ENCODE measurements around the gene STX8. TPM values are rescaled to one million over a fixed set of nuclear protein-coding genes. Genes with fewer than 3 reads are reported as not detected.

STX8 gene
- total RNA-seq, 1 donor from 2014 or later: 61.6 TPM

GRCh38 chr17:9531034-9531433 lies 44.6 kb downstream of the STX8 start:
- Mint-ChIP-seq H3K4me1 (ENCODE audit: unreplicated experiment) (no peaks in the 10 kb centered on the region), H3K4me3 (ENCODE audit: unreplicated experiment) (no peak overlapping the region), H3K27ac (ENCODE audit: unreplicated experiment) (no peak overlapping the region), H3K9me3 (ENCODE audit: unreplicated experiment) (no peaks in the 10 kb centered on the region), H3K27me3 (ENCODE audit: unreplicated experiment) (no peaks in the 10 kb centered on the region), H3K36me3 (ENCODE audit: unreplicated experiment) (peaks cover 5% of the 10 kb centered on the region)
- DNase-seq (ENCODE audit: extremely low spot score, unreplicated experiment): no peak
- no peak for TF ChIP-seq CTCF (IDR thresholded peaks at IDR 0.05)

GRCh38 chr17:9529033-9529700 lies 46.5 kb downstream of the STX8 start:
- no peak for DNase-seq (ENCODE audit: extremely low spot score, unreplicated experiment)
- no peaks in the 10 kb centered on the region for H3K27me3 Mint-ChIP-seq (ENCODE audit: unreplicated experiment)
- peaks cover 7% of the 10 kb centered on the region for H3K36me3 Mint-ChIP-seq (ENCODE audit: unreplicated experiment)
- TF ChIP-seq CTCF (IDR thresholded peaks at IDR 0.05): peak; percentile 69
- H3K9me3 Mint-ChIP-seq (ENCODE audit: unreplicated experiment): no peaks in the 10 kb centered on the region
- no peaks in the 10 kb centered on the region for H3K4me1 Mint-ChIP-seq (ENCODE audit: unreplicated experiment)
- no peak overlapping the region for H3K27ac Mint-ChIP-seq (ENCODE audit: unreplicated experiment)
- no peak overlapping the region for H3K4me3 Mint-ChIP-seq (ENCODE audit: unreplicated experiment)

- no peak for TF ChIP-seq CTCF (IDR thresholded peaks at IDR 0.05)
- Mint-ChIP-seq H3K36me3 (ENCODE audit: unreplicated experiment) (peaks cover 2% of the 10 kb centered on the region), H3K27ac (ENCODE audit: unreplicated experiment) (no peak overlapping the region), H3K4me3 (ENCODE audit: unreplicated experiment) (no peak overlapping the region), H3K4me1 (ENCODE audit: unreplicated experiment) (no peaks in the 10 kb centered on the region), H3K27me3 (ENCODE audit: unreplicated experiment) (no peaks in the 10 kb centered on the region), H3K9me3 (ENCODE audit: unreplicated experiment) (no peaks in the 10 kb centered on the region)
- no peak for DNase-seq (ENCODE audit: extremely low spot score, unreplicated experiment)
These were observed 47.8 kb downstream of the STX8 start for GRCh38 chr17:9527788-9528187.

GRCh38 chr17:9522074-9522473 lies 53.5 kb downstream of the STX8 start:
- Mint-ChIP-seq H3K9me3 (ENCODE audit: unreplicated experiment) (no peaks in the 10 kb centered on the region), H3K4me3 (ENCODE audit: unreplicated experiment) (no peak overlapping the region), H3K4me1 (ENCODE audit: unreplicated experiment) (peaks cover 24% of the 10 kb centered on the region), H3K27ac (ENCODE audit: unreplicated experiment) (no peak overlapping the region), H3K36me3 (ENCODE audit: unreplicated experiment) (peaks cover 4% of the 10 kb centered on the region), H3K27me3 (ENCODE audit: unreplicated experiment) (no peaks in the 10 kb centered on the region)
- peak; percentile 79 for TF ChIP-seq CTCF (IDR thresholded peaks at IDR 0.05)
- DNase-seq (ENCODE audit: extremely low spot score, unreplicated experiment): no peak

GRCh38 chr17:9521062-9521461 lies 54.6 kb downstream of the STX8 start:
- Mint-ChIP-seq H3K4me1 (ENCODE audit: unreplicated experiment) (peaks cover 24% of the 10 kb centered on the region), H3K9me3 (ENCODE audit: unreplicated experiment) (no peaks in the 10 kb centered on the region), H3K27ac (ENCODE audit: unreplicated experiment) (no peak overlapping the region), H3K27me3 (ENCODE audit: unreplicated experiment) (no peaks in the 10 kb centered on the region), H3K36me3 (ENCODE audit: unreplicated experiment) (peaks cover 4% of the 10 kb centered on the region), H3K4me3 (ENCODE audit: unreplicated experiment) (no peak overlapping the region)
- TF ChIP-seq CTCF (IDR thresholded peaks at IDR 0.05): no peak
- no peak for DNase-seq (ENCODE audit: extremely low spot score, unreplicated experiment)
